ENCODE measurements around the gene NLGN1.
"Not testable (repeated sequence)": the region's sequence is repeated elsewhere in the genome, so short reads cannot be mapped to it uniquely, and the experiment has no call there.

NLGN1 gene

DNA sequence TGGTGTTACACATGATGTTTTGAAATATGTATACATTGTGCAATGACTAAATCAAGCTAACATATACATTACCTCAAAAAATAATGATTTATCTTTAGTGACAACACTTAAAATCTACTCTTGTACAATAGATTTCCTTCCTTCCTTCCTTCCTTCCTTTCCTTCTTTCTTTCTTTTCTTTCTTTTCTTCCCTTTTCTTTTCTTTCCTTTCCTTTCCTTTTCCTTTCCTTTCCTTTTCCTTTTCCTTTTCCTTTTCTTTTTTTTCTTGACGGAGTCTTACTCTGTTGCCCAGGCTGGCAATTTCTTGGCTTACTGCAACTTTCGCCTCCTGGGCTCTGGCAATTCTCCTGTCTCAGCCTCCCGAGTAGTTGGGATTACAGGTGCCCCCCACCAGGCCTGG lies 170.5 kb downstream of the NLGN1 start:
- no peak for DNase-seq

DNA sequence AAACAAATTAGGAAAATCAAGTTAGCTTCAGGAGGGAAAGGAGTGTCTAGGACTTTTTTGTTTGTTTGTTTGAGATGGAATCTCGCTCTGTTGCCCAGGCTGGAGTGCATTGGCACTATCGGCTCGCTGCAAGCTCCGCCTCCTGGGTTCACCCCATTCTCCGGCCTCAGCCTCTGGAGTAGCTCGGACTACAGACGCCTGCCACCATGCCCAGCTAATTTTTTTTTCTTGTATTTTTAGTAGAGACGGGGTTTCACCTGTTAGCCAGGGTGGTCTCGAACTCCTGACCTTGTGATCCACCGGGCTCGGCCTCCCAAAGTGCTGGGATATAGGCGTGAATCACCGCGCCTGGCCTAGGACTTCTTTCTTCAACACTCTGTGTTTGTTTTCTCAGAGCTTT lies 171.1 kb downstream of the NLGN1 start:
- no peak for DNase-seq

GRCh38 chr3:173583496-173583895 lies 186.0 kb downstream of the NLGN1 start:
- DNase-seq = no peak

- DNase-seq = peak; percentile 4
Observed at GRCh38 chr3:173584093-173584837, 186.7 kb downstream of the NLGN1 start.

DNA sequence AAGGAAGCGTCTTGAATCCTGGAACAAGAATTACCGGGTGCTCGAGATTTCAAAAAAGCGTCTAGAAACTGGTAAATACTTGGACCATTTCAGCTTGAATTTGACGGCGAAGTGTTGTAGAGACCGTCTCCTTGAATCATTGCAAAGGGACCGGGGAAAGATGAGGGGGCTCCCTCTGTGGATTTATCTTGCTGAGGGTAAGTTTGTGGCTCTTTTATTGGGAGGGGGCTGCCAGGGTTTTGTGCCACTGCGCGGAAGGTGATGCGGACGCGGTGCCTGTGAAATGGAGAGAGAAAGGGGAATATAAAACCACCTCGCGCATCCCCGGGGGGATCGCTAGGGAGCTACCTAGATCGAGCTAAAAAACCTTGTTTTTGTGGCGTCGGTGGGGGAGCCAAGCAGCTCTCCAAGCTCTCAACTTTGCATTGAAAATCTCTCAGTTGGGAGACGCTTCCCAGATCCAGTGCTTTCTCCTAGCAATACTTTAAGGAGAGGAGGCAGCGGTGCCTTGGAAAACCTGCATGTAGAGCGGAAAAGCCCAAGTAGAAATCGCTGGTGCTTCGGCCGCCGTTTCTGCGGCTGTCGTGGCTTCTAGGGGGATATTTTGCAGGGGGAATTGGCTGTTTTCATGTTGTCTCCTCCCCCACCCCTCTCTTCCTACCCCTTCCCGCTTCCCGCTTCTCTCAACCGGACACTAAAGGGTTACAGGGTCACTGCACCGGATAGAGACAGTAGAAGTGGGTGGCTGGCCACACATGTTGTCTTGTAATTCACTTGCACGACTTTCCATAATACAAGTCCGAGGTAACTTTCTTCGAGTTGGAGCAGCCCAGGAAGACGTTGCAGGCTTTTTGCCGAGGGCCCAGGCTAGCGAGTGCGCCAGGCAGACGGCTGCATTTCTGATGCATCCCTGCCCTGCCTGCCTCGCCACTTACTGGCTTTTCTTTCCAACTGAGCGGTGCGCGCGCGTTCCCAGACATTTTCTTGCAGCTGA lies 187.6 kb downstream of the NLGN1 start:
- peak; percentile 51 for DNase-seq

DNA sequence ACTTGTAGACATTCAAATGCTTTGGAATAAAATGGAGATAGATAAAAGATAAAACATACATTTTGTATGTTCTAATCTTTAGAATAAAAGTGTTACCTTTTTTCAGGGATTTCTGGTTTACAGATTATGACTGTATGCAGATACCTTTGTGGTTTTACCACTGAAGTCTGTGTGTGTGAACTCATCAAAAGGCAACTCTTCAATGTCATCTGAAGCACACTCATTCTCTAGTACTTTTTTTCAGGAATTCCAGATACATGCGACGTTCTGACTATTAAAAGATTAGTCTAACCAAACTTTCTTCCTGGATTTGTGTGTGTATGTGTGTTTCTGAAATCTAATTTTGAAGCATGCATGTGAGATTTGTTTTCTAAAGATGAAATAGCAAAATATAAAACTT lies 188.6 kb downstream of the NLGN1 start:
- peak; percentile 1 for DNase-seq

- DNase-seq = no peak
Observed at GRCh38 chr3:173587055-173587454, 189.5 kb downstream of the NLGN1 start.

- no peak for DNase-seq
Observed at GRCh38 chr3:173588556-173588955, 191.0 kb downstream of the NLGN1 start.

GRCh38 chr3:173589116-173589515 lies 191.6 kb downstream of the NLGN1 start:
- DNase-seq = no peak

- DNase-seq = no peak
Observed at GRCh38 chr3:173591401-173591800, 193.9 kb downstream of the NLGN1 start.

DNA sequence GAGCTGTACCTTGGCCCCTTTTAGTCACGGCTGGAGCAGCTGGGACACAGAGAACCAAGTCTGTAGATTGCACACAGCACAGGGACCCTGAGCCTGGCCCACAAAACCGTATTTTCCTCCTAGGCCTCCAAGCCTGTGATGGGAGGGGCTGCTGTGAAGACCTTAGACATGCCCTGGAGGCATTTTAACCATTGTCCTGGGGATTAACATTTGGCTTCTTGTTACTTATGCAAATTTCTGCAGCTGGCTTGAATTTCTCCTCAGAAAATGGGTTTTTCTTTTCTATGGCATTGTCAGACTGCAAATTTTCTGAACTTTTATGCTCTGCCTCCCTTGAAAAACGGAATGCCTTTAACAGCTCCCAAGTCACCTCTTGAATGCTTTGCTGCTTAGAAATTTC lies 197.3 kb downstream of the NLGN1 start:
- not testable (repeated sequence) for DNase-seq

DNA sequence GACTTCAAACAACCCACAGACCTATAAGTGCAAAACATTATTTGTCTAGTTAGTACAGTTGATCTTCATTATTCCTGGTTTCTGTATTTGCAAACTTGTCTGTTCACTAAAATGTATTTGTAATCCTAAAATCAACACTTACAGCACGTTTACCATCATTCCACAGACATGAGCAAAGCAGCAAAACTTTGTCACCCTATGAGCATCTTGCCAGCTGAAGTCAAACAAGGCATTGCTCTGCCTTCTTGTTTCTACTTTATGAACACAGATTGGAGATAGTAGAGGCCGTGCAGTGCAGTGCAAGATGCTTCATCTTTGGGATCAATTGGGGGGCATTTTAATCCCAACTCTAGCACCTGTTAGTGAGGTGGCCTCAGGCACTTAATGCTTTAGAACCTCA lies 202.1 kb downstream of the NLGN1 start:
- DNase-seq = no peak

GRCh38 chr3:173614522-173614921 lies 217.0 kb downstream of the NLGN1 start:
- no peak for DNase-seq

DNA sequence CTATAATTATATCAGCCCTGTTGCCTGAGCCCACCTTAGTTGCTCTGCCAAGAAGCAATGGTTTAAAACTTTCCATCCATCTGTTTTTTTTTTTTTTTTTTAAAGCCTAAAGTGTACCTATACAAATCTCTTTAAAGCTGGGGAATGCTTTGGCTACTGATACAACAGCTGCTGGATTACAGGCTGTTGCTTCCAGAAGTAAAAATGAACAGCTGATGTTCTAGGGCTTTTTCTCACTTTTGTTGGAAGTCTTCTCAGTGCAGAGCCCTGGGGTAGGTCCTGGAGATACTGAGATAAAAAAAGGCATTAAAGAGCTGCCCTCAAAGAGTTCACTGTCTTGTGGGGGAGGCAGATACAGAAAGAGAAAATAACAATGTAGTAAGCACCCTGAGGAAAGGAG lies 218.1 kb downstream of the NLGN1 start:
- DNase-seq = no peak

- DNase-seq = no peak
Observed at GRCh38 chr3:173617490-173617889, 219.9 kb downstream of the NLGN1 start.

DNA sequence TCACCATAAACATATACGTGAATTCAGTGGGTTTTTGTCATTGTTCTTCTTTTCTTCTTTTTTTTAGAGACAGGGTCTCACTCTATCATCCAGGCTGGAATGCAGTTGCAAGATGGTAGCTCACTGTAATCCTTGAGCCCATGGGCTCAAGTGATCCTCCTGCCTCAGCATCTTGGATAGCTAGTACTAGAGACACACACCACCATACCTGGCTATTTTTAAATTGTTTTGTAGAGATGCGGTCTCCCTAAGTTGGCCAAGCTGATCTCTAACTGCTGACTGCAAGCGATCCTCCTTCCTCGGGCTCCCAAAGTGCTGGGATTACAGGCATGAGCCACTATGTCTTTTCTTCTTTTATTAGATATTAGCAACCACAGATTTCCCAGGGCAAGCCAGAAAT lies 220.6 kb downstream of the NLGN1 start:
- DNase-seq = no peak

GRCh38 chr3:173618703-173619102 lies 221.2 kb downstream of the NLGN1 start:
- DNase-seq = no peak

DNA sequence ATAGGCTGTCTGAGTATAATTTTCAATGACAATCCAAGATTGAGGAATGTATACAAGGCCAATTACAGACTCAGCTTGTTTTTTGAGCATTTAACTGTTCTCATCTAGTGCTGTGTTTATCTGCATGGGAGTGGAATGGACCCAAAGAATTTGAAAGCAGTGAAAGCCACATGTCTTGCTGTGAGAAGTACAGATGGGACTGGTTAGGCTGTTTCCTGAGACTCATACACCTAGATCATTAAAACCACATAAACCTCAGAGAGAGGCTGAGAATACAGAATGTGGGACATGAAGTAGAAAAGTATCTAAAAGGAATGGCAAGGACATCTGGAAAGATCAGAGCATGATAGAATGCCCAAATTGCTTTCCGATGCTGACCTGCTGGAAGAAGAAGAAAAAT lies 224.6 kb downstream of the NLGN1 start:
- DNase-seq = no peak

GRCh38 chr3:173624086-173624485 lies 226.5 kb downstream of the NLGN1 start:
- DNase-seq = no peak

DNA sequence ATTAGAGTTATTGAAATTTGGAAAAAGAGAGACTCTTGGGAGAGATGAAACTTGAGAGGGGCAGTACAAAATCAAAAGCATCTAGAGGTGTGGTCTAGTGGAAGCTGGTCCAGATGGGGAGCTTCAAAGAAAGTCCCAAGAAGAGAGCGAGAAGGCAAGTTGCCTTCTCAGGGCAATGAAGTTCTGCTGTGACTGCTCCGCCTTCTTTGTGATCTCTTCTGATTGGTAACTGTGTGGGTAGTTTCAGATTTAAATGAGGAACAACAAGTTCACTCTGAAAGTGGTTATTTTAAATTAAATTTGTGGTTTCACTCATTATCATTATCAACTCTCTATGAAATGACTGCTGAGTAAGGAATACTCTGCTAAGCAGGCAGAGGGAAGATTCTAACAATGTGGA lies 233.3 kb downstream of the NLGN1 start:
- no peak for DNase-seq

- DNase-seq = no peak
Observed at GRCh38 chr3:173632945-173633344, 235.4 kb downstream of the NLGN1 start.

- no peak for DNase-seq
Observed at GRCh38 chr3:173635826-173636225, 238.3 kb downstream of the NLGN1 start.

- no peak for DNase-seq
Observed at GRCh38 chr3:173639098-173639497, 241.6 kb downstream of the NLGN1 start.

DNA sequence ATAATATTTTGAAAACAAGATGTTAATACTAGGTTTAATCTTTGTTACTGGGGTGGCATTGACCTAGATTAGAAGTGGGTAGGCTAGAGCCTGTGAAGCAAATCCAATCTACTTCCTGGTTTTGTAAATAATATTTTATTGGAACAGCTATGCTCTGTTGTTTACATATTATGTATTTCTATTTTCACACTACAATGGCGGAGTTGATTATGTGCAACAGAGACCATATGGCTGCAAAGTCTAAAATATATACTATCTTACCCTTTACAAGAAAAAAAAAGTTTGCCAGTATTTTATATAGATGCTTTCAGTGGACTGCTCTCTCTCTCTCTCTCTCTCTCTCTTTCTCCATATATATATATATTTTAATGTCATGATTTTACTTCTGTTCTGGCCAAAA lies 244.2 kb downstream of the NLGN1 start:
- no peak for DNase-seq
